ENCODE measurements around the gene AGBL4.

- TF ChIP-seq CTCF (IDR thresholded peaks at IDR 0.05) (no peak), ZFX (IDR thresholded peaks at IDR 0.05; ENCODE audit: borderline replicate concordance) (no peak)
Measured at GRCh38 chr1:48851638-48852037, 1172.1 kb downstream of the AGBL4 start.

All from 22Rv1 (cell line).